ENCODE results near the gene ENAH.
A peak's percentile ranks its signal among the peaks of the same experiment; 100 is the strongest.

The ENAH gene

GRCh38 chr1:225470211-225471108 is 182.5 kb downstream of the ENAH start:
- DNase-seq (ENCODE audit: low read depth): no peak

- DNase-seq (ENCODE audit: low read depth): no peak
These were observed 183.9 kb downstream of the ENAH start for GRCh38 chr1:225469051-225469450.

GRCh38 chr1:225468270-225469020 is 184.5 kb downstream of the ENAH start:
- DNase-seq (ENCODE audit: low read depth): no peak

- peak; percentile 71 for DNase-seq (ENCODE audit: low read depth)
These were observed 185.5 kb downstream of the ENAH start for GRCh38 chr1:225467193-225468020.

- no peak for DNase-seq (ENCODE audit: low read depth)
These were observed 186.1 kb downstream of the ENAH start for GRCh38 chr1:225466848-225467192.

GRCh38 chr1:225465793-225466517 is 187.0 kb downstream of the ENAH start:
- no peak for DNase-seq (ENCODE audit: low read depth)

- no peak for DNase-seq (ENCODE audit: low read depth)
These were observed 187.8 kb downstream of the ENAH start for GRCh38 chr1:225464851-225465792.

GRCh38 chr1:225462714-225463574 is 190.0 kb downstream of the ENAH start:
- DNase-seq (ENCODE audit: low read depth): no peak

- DNase-seq (ENCODE audit: low read depth): no peak
These were observed 190.6 kb downstream of the ENAH start for GRCh38 chr1:225462429-225462713.

- DNase-seq (ENCODE audit: low read depth): no peak
These were observed 191.1 kb downstream of the ENAH start for GRCh38 chr1:225461533-225462428.

- no peak for DNase-seq (ENCODE audit: low read depth)
These were observed 192.0 kb downstream of the ENAH start for GRCh38 chr1:225460737-225461532.

- DNase-seq (ENCODE audit: low read depth): no peak
These were observed 192.7 kb downstream of the ENAH start for GRCh38 chr1:225460021-225460736.

GRCh38 chr1:225458222-225458631 is 194.7 kb downstream of the ENAH start:
- no peak for DNase-seq (ENCODE audit: low read depth)

GRCh38 chr1:225454733-225455132 is 198.2 kb downstream of the ENAH start:
- DNase-seq (ENCODE audit: low read depth): peak; percentile 75

- DNase-seq (ENCODE audit: low read depth): no peak
These were observed 198.9 kb downstream of the ENAH start for GRCh38 chr1:225453797-225454648.

GRCh38 chr1:225451840-225452515 is 200.9 kb downstream of the ENAH start:
- no peak for DNase-seq (ENCODE audit: low read depth)

Measured in activated T-cell treated with anti-CD3 and anti-CD28 coated beads for 48 hours (primary cell).